SIG-M5 treated with dmso at 0.1 percent for 504 hours (cell line): ENCODE data around the gene USP7.
"Not testable (repeated sequence)": the region's sequence is repeated elsewhere in the genome, so short reads cannot be mapped to it uniquely, and the experiment has no call there.

Experiments
- DNase-seq: peaks from one replicate; lab custom pipeline; 2025; ENCODE audit not compliant: unreplicated experiment; lab: John Stamatoyannopoulos, UW

USP7 gene

GRCh38 chr16:8975039-8975438 lies 11.3 kb upstream of the USP7 start:
- DNase-seq = no peak

- DNase-seq = no peak
Measured at GRCh38 chr16:8972843-8973586, 9.3 kb upstream of the USP7 start.

- no peak for DNase-seq
Measured at GRCh38 chr16:8971416-8971815, 7.7 kb upstream of the USP7 start.

GRCh38 chr16:8969202-8969897 lies 5.6 kb upstream of the USP7 start:
- DNase-seq = not testable (repeated sequence)

- not testable (repeated sequence) for DNase-seq
Measured at GRCh38 chr16:8968054-8968453, 4.3 kb upstream of the USP7 start.

GRCh38 chr16:8967132-8967821 lies 3.6 kb upstream of the USP7 start:
- peak; percentile 48 for DNase-seq

- DNase-seq = no peak
Measured at GRCh38 chr16:8966817-8967131, 3.1 kb upstream of the USP7 start.

GRCh38 chr16:8964462-8964861 lies 756 bp upstream of the USP7 start:
- DNase-seq = no peak

GRCh38 chr16:8963010-8963820 lies 491 bp downstream of the USP7 start:
- no peak for DNase-seq

- no peak for DNase-seq
Measured at GRCh38 chr16:8962393-8963009, 1.2 kb downstream of the USP7 start.

GRCh38 chr16:8961811-8962390 lies 1.8 kb downstream of the USP7 start:
- no peak for DNase-seq

GRCh38 chr16:8960788-8961109 lies 3.0 kb downstream of the USP7 start:
- no peak for DNase-seq

GRCh38 chr16:8959921-8960787 lies 3.6 kb downstream of the USP7 start:
- peak; percentile 48 for DNase-seq

- peak; percentile 35 for DNase-seq
Measured at GRCh38 chr16:8958344-8959167, 5.2 kb downstream of the USP7 start.

GRCh38 chr16:8957509-8958157 lies 6.1 kb downstream of the USP7 start:
- no peak for DNase-seq

GRCh38 chr16:8957063-8957397 lies 6.7 kb downstream of the USP7 start:
- DNase-seq = peak; percentile 58

GRCh38 chr16:8956265-8957062 lies 7.2 kb downstream of the USP7 start:
- DNase-seq = no peak

- DNase-seq = no peak
Measured at GRCh38 chr16:8955828-8956227, 7.9 kb downstream of the USP7 start.
